ENCODE data around the gene B3GNT7.
"Not testable (repeated sequence)": the region's sequence is repeated elsewhere in the genome, so short reads cannot be mapped to it uniquely, and the experiment has no call there.

Gene B3GNT7

GRCh38 chr2:231374771-231375170 is 20.7 kb upstream of the B3GNT7 start:
- Histone ChIP-seq H3K9me3 (ENCODE audit: control insufficient read depth, low read length) (no peaks in the 10 kb centered on the region), H3K27me3 (replicated peaks; ENCODE audit: control insufficient read depth, insufficient read depth, low read length, poor library complexity, severe bottlenecking) (no peaks in the 10 kb centered on the region), H3K4me1 (ENCODE audit: control insufficient read depth, insufficient read depth, low read length, poor library complexity, severe bottlenecking) (no peaks in the 10 kb centered on the region), H3K36me3 (ENCODE audit: control insufficient read depth, insufficient read depth, low read length) (no peaks in the 10 kb centered on the region), H3K27ac (ENCODE audit: insufficient read depth, low read length, poor library complexity, severe bottlenecking) (no peak overlapping the region), H3K4me3 (ENCODE audit: insufficient read depth, low read depth, low read length, poor library complexity, severe bottlenecking) (no peak overlapping the region)
- no peak for DNase-seq

- not testable (repeated sequence) for H3K4me3 ChIP-seq (ENCODE audit: insufficient read depth, low read depth, low read length, poor library complexity, severe bottlenecking); H3K27ac ChIP-seq (ENCODE audit: insufficient read depth, low read length, poor library complexity, severe bottlenecking); DNase-seq; H3K9me3 ChIP-seq (ENCODE audit: control insufficient read depth, low read length); H3K27me3 ChIP-seq (replicated peaks; ENCODE audit: control insufficient read depth, insufficient read depth, low read length, poor library complexity, severe bottlenecking); H3K36me3 ChIP-seq (ENCODE audit: control insufficient read depth, insufficient read depth, low read length); H3K4me1 ChIP-seq (ENCODE audit: control insufficient read depth, insufficient read depth, low read length, poor library complexity, severe bottlenecking)
Measured at GRCh38 chr2:231375994-231376615, 19.4 kb upstream of the B3GNT7 start.

- no peaks in the 10 kb centered on the region for H3K27me3 ChIP-seq (replicated peaks; ENCODE audit: control insufficient read depth, insufficient read depth, low read length, poor library complexity, severe bottlenecking)
- H3K27ac ChIP-seq (ENCODE audit: insufficient read depth, low read length, poor library complexity, severe bottlenecking) = no peak overlapping the region
- no peak for DNase-seq
- H3K4me1 ChIP-seq (ENCODE audit: control insufficient read depth, insufficient read depth, low read length, poor library complexity, severe bottlenecking) = no peaks in the 10 kb centered on the region
- H3K4me3 ChIP-seq (ENCODE audit: insufficient read depth, low read depth, low read length, poor library complexity, severe bottlenecking) = no peak overlapping the region
- no peaks in the 10 kb centered on the region for H3K36me3 ChIP-seq (ENCODE audit: control insufficient read depth, insufficient read depth, low read length)
- H3K9me3 ChIP-seq (ENCODE audit: control insufficient read depth, low read length) = no peaks in the 10 kb centered on the region
Measured at GRCh38 chr2:231376857-231377256, 18.7 kb upstream of the B3GNT7 start.

DNA sequence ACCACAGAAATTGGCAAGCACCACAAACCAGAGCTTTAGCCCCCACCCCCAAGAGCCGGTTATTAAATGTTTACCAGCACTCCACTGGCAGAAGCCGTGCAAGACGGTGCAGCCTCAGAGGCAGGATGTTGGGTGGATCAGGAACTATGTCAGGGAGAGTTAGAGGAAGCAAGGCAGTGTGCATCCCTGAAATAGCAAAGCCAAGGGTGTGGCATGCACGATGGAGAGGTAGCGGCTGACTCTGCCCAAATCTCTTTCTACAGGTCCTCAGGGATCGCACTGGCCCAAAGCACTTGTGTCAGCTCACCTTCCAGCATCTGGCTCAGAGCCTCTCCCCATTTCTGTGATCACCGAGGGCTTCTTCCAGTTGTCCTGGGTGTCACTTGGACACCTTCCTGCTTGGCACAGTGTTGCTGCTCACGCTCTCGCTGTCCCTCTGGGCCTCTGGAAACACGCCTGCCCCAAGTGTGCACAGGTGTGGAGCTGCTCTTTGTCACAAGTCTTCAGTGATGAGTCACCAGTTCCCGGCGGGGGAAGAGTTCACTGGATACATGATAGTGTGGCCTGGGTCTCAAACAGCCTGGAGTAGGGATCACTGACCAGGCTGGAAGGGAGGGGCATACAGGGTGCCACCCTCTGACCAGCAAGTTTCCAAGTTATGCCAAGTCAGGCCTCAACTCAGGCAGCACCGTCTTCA is 17.3 kb upstream of the B3GNT7 start:
- H3K4me1 ChIP-seq (ENCODE audit: control insufficient read depth, insufficient read depth, low read length, poor library complexity, severe bottlenecking) = no peaks in the 10 kb centered on the region
- H3K36me3 ChIP-seq (ENCODE audit: control insufficient read depth, insufficient read depth, low read length) = no peaks in the 10 kb centered on the region
- no peak for DNase-seq
- no peak overlapping the region for H3K27ac ChIP-seq (ENCODE audit: insufficient read depth, low read length, poor library complexity, severe bottlenecking)
- H3K9me3 ChIP-seq (ENCODE audit: control insufficient read depth, low read length) = no peaks in the 10 kb centered on the region
- no peak overlapping the region for H3K4me3 ChIP-seq (ENCODE audit: insufficient read depth, low read depth, low read length, poor library complexity, severe bottlenecking)
- H3K27me3 ChIP-seq (replicated peaks; ENCODE audit: control insufficient read depth, insufficient read depth, low read length, poor library complexity, severe bottlenecking) = no peaks in the 10 kb centered on the region

DNA sequence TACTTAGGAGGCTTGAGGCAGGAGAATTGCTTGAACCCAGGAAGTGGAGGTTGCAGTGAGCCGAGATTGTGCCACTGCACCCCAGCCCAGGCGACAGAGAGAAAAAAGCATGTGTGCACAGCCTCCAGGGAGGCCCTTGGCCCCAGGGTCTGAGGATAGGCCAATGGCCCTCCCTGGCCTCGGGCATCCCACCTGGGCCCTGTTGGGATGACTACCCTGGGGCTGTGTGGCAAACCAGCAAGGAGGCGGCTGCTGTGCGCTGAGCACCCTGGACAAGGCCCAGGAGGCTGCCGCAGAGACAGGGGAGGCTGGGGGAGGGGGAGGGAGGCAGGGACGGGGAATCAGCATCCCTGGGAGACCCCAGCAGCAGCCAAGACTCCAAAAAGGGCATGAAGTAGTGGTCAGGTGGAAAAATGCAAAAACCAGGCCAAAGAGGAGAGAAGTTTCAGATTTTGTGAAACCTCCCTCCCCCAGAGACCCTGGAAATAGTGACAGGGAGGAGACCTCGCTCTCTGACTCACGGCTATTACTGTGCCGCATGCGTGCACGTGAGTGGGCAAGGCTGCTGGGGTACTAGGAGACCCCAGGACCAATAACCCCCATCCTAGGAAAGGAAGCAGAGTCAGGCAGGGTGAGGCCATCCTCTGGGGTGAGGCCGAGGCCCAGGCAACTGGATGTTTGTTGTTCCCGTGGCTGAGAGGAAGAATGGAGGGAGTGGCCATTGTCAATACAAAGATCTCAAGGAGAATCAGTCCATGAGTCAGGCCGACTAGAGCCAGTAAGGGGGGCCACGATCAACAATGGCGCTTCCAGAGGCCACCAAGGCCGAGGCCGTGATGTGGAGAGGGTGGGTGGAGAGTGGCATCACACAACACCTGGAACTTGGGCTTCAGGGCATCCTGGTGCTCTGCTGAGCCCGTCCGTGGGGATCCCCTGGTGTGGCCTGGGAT is 16.0 kb upstream of the B3GNT7 start:
- Histone ChIP-seq H3K4me3 (ENCODE audit: insufficient read depth, low read depth, low read length, poor library complexity, severe bottlenecking) (no peak overlapping the region), H3K27me3 (replicated peaks; ENCODE audit: control insufficient read depth, insufficient read depth, low read length, poor library complexity, severe bottlenecking) (no peaks in the 10 kb centered on the region), H3K27ac (ENCODE audit: insufficient read depth, low read length, poor library complexity, severe bottlenecking) (no peak overlapping the region), H3K9me3 (ENCODE audit: control insufficient read depth, low read length) (no peaks in the 10 kb centered on the region), H3K4me1 (ENCODE audit: control insufficient read depth, insufficient read depth, low read length, poor library complexity, severe bottlenecking) (no peaks in the 10 kb centered on the region), H3K36me3 (ENCODE audit: control insufficient read depth, insufficient read depth, low read length) (no peaks in the 10 kb centered on the region)
- DNase-seq = no peak

GRCh38 chr2:231380307-231380706 is 15.2 kb upstream of the B3GNT7 start:
- DNase-seq = no peak
- Histone ChIP-seq H3K36me3 (ENCODE audit: control insufficient read depth, insufficient read depth, low read length) (no peaks in the 10 kb centered on the region), H3K27me3 (replicated peaks; ENCODE audit: control insufficient read depth, insufficient read depth, low read length, poor library complexity, severe bottlenecking) (no peaks in the 10 kb centered on the region), H3K9me3 (ENCODE audit: control insufficient read depth, low read length) (no peaks in the 10 kb centered on the region), H3K4me3 (ENCODE audit: insufficient read depth, low read depth, low read length, poor library complexity, severe bottlenecking) (no peak overlapping the region), H3K27ac (ENCODE audit: insufficient read depth, low read length, poor library complexity, severe bottlenecking) (no peak overlapping the region), H3K4me1 (ENCODE audit: control insufficient read depth, insufficient read depth, low read length, poor library complexity, severe bottlenecking) (no peaks in the 10 kb centered on the region)

GRCh38 chr2:231380991-231381847 is 14.3 kb upstream of the B3GNT7 start:
- Histone ChIP-seq H3K27ac (ENCODE audit: insufficient read depth, low read length, poor library complexity, severe bottlenecking) (no peak overlapping the region), H3K36me3 (ENCODE audit: control insufficient read depth, insufficient read depth, low read length) (no peaks in the 10 kb centered on the region), H3K9me3 (ENCODE audit: control insufficient read depth, low read length) (no peaks in the 10 kb centered on the region), H3K4me3 (ENCODE audit: insufficient read depth, low read depth, low read length, poor library complexity, severe bottlenecking) (no peak overlapping the region), H3K27me3 (replicated peaks; ENCODE audit: control insufficient read depth, insufficient read depth, low read length, poor library complexity, severe bottlenecking) (no peaks in the 10 kb centered on the region), H3K4me1 (ENCODE audit: control insufficient read depth, insufficient read depth, low read length, poor library complexity, severe bottlenecking) (no peaks in the 10 kb centered on the region)
- DNase-seq = no peak

DNA sequence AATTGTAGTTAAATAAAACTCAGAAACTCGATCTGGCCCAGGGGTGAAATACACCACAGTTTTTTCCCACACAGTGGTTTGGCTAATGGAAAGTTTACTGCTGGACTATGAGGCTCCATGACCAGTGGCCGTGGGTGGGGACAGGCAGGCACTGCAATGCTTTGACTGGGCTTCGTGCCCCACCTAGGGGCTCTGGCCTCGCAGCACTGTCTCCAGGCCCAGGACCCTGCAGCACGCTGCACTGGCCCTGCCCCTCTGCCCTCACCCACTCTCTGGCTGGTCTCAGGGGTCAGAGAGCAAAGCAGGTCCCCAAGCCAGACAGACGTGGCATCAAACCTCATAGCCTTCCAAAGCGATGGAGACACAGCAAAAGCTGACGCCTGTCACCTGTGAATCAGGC is 13.4 kb upstream of the B3GNT7 start:
- no peaks in the 10 kb centered on the region for H3K36me3 ChIP-seq (ENCODE audit: control insufficient read depth, insufficient read depth, low read length)
- no peak for DNase-seq
- H3K27me3 ChIP-seq (replicated peaks; ENCODE audit: control insufficient read depth, insufficient read depth, low read length, poor library complexity, severe bottlenecking) = no peaks in the 10 kb centered on the region
- H3K9me3 ChIP-seq (ENCODE audit: control insufficient read depth, low read length) = no peaks in the 10 kb centered on the region
- H3K4me1 ChIP-seq (ENCODE audit: control insufficient read depth, insufficient read depth, low read length, poor library complexity, severe bottlenecking) = no peaks in the 10 kb centered on the region
- no peak overlapping the region for H3K27ac ChIP-seq (ENCODE audit: insufficient read depth, low read length, poor library complexity, severe bottlenecking)
- no peak overlapping the region for H3K4me3 ChIP-seq (ENCODE audit: insufficient read depth, low read depth, low read length, poor library complexity, severe bottlenecking)

- Histone ChIP-seq H3K27me3 (replicated peaks; ENCODE audit: control insufficient read depth, insufficient read depth, low read length, poor library complexity, severe bottlenecking) (no peaks in the 10 kb centered on the region), H3K36me3 (ENCODE audit: control insufficient read depth, insufficient read depth, low read length) (no peaks in the 10 kb centered on the region), H3K4me3 (ENCODE audit: insufficient read depth, low read depth, low read length, poor library complexity, severe bottlenecking) (no peak overlapping the region), H3K27ac (ENCODE audit: insufficient read depth, low read length, poor library complexity, severe bottlenecking) (no peak overlapping the region), H3K4me1 (ENCODE audit: control insufficient read depth, insufficient read depth, low read length, poor library complexity, severe bottlenecking) (no peaks in the 10 kb centered on the region), H3K9me3 (ENCODE audit: control insufficient read depth, low read length) (no peaks in the 10 kb centered on the region)
- no peak for DNase-seq
Measured at GRCh38 chr2:231383416-231384108, 11.9 kb upstream of the B3GNT7 start.
